GM18519 (cell line): ENCODE results near the gene RELL1.

Experiments used
- ATAC-seq: cut with Tn5 transposase; IDR thresholded peaks from one replicate; pipeline ENCODE4 v1.9.1; 2021; ENCODE audit warnings: mild to moderate bottlenecking, moderate library complexity; ENCODE audit not compliant: unreplicated experiment, low FRiP score

RELL1 gene

DNA sequence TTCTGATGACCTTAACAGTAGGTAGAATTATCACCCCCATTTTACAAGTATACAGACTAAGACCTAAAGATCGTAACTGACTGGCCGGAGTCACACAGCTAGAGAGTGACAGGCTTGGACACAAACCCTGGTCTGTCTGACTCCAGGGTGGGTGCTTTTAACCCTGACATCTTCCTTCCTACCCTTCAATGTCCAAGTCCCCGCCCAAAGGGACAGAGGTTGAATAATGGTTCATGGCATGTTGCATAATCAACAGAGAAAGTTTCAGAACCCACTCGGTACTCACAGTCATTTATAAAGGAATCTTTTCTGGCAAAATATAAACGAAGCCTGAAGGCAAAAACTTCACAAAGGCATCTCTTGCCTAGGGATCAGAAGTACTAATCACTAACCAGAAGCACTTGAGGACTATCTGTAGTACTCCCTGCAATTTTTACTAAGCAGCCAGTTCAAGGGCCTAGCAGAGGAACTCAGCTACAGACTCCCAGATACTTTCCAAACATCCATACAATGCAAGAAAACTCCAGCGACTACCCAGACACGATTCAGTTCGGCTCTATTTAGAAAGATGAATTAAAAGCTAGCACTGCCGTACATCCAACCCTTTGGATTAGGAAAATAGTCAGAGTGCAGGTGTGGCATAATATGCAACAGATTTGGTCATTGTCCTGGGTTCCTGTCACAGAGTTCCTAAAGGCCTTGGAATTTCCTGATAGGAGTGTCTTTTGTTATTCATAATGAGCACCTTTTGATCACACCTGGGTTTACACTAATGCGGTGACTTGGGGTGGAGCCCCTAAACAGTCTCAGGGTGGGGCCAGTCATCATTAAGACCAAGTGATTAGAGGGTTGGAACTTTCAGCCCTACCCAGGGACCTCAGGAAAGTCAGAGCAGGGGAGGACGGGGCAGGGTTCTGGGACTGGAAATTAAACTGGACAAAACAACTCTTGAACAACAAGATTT, 44.0 kb downstream of the RELL1 start:
- no peak for ATAC-seq

DNA sequence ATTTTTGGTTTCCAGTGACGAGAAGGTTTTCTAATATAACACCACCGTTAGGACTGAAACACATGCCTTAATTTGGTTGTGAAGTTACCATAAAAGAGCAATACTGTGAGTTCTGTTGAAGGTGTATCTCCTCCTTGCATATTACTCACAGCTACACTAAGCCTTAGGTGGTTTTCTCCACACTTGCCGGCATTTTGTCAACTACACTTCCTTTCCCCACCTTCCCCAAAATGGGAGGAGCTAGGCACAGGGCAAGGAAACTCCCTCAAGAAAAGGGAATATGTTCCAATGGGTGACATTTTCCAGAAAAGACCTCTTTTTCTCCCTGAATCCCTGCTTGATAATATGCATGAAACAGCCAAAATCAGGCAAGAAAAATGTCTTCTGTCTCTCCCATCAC, 44.8 kb downstream of the RELL1 start:
- no peak for ATAC-seq

DNA sequence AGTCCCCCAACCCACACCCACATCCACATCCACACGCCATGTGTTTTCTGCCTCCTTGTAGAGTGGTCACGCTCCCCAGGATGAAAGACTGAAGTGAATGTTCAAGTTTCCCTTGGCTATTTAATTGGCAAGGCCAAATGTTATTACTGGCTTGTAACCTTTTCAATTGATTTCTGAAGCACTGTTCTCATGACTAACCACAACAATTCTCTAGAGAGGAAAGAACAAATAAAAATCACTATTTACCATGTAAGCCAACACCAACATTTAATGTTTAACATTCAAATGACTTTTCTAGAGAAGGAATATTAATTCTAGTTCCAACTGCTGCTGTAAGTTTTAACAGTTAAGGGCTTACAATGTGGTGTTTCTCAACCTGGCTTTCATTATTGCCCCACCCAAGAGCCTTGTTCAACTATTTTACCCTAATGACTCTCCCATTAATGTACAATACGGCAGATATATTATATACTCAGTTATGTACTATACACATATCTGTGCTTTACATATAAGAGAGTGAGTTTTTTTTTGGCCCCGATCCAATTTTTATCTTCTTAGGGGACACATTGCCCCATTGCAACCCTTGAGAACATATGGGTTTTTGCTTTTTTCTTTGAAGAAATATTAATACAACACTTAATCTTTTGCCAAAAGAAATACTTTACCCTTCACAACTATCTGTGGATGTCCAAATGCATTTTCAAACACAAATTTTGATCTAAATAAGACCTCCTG, 46.5 kb downstream of the RELL1 start:
- no peak for ATAC-seq

DNA sequence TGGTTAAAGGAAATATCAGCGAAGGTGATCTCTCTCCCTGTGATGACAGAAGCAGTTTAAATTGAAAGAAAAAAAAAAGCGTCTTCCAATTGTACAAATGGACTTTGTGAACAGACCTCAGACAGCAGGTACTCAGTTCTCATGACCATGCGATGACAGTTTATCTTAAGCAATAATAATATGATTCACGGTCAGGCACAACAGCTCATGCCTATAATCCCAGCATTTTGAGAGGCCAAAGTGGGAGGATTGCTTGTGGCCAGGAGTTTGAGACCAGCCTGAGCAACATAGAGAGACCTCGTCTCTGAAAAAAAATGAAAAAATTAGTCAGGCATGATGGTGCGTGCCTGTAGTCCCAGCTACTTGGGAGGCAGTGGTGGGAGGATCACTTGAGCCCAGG, 51.0 kb downstream of the RELL1 start:
- ATAC-seq = no peak

DNA sequence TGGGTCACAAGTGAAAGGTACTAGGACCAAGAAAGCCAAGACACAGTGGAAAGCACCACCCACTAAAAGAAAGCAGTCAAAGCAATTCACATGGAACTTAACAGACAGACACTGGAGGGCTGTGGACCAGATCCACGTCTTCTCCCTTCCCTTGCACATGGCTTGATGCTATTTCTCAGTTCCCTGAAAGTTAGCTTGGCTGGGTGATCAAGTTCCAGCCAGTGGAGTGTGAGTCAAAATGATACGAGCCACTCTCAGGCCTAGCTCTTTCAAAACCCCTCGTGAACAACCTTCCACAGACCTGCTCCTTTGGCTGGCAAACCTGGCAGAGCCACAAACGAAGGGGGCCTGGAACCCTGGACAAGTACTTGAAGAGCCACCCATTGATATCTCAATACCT, 52.0 kb downstream of the RELL1 start:
- ATAC-seq = no peak

DNA sequence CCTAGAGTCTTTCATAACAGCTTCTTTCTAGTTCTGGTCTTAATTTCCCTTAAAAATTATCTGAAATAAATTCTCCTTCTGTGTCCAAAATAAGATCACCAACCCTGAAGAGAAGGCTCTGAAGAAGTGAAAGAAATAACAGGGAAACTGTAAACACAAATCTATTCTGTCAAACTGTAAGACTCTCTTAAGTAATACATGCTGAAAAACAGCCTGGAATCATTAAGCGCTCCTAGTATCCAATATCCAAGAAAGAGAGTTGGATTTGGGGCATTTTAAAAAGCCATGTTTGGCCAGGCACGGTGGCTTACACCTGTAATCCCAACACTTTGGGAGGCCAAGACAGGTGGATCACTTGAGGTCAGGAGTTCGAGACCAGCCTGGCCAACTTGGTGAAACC, 53.3 kb downstream of the RELL1 start:
- no peak for ATAC-seq

DNA sequence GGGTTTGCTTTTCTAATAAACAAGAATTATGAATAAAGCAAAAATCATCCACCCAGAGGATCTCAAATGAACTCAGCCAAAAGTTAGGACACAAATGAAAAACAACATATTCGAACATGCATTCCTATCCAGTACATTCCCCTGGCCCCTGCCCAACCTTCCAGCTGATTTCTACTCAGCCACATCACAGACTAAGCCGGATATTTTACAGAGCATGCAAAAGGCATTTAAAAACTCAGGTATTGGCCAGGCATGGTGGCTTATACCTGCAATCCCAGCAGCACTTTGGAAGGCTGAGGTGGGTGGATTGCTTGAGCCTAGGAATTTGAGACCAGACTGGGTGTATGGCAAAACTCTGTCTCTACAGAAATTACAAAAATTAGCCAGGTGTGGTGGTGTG, 54.6 kb downstream of the RELL1 start:
- no peak for ATAC-seq

DNA sequence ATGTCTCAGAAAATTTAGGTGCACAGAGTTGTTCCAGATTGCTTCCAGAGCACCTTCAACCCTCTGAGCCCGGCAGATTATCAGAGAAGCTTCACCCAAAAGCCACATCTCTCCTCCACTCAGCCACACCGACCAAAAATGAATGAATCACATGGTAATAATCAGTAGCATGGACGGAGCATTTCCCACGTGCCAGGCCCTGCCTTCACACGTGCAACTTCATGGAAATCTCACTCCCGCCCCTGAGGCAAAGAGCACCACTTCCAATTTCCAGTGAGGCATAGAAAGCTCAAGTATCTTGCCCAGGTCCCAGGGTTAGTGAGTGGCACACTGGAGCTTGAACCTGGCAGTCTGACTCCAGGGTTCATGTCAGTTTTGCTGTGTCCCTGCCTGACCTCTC, 56.5 kb downstream of the RELL1 start:
- ATAC-seq = no peak

DNA sequence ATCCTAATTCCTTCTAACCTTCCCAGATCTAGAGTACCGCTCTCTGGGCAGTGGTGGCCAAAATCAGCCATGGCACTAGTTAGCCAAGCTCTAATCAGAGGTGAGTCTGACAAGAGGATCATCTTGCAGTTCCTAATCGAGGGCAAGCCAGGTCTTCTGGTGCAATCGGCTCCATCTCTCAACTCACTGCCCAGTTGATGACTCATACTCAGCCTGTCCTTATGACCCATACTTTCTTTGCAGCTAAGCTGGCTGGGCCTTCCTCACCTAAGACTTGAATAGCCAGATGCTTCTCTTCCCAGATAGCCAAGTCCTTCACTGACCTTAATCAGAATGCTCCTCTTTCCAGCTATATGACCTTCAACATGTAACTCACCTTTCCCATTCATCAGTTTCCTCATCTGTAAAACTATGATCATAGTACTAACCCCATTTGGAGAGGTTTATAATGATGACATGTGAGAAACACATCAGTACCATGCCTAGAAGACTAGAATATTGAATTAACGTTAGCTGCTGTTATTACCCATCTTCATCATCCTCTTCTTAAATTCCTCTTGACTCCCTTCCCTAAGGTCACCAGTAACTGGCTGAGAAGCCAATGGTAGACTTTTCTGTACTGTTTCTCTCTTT, 57.1 kb downstream of the RELL1 start:
- ATAC-seq = no peak

DNA sequence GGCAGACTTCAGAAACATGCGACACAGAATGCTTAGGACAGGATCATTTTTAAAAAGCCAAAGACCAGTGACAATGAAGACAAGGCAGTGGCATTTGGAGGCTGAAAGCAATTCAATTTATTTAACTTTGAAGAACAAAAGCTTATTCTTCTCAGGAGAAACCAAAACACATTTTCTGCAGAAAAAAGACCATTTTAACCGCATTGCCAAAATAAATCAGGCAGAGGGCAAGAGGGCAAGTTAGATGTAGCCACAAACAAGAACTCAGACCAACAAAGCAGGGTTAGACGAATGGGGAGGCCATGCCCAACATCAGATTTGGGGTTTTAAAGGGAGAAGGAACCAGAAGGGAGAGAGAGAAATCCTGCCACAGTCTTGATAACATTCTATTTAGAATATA, 58.9 kb downstream of the RELL1 start:
- ATAC-seq = no peak

DNA sequence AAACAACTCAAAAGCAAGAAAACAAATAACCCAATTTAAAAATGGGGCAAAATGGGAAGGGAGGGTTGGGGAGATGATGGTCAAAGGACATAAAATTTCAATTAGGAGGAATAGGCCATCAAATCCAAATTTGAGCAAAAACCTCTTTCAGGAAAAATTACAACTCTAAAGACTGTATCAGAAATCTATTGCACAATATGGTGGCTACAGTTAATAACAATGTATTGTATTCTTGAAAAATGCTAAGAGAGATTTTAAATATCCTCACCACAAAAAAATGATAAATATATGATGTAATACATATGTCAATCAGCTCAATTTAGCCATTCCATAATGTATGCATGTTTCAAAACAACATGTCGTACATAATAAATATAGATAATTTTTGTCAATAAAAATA, 60.7 kb downstream of the RELL1 start:
- no peak for ATAC-seq

DNA sequence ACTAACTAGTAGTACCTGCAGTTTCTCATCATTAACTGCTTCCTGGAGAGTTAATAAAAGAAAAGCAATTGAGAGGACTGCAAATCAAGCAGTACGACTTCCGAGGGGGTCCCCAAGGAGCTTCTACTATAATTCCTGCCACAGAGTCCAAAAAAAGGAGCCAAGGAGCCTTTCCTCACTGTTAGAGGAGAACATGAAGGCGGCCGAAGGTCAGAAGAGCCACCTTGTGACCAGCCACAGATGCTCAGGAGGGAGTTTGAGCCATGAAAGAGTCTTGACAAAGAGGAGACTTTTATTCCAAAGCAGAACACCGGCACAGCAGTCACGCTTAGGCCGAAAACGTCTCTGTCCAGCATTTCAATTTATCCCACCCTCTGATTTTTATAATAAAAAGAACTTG, 62.2 kb downstream of the RELL1 start:
- no peak for ATAC-seq

DNA sequence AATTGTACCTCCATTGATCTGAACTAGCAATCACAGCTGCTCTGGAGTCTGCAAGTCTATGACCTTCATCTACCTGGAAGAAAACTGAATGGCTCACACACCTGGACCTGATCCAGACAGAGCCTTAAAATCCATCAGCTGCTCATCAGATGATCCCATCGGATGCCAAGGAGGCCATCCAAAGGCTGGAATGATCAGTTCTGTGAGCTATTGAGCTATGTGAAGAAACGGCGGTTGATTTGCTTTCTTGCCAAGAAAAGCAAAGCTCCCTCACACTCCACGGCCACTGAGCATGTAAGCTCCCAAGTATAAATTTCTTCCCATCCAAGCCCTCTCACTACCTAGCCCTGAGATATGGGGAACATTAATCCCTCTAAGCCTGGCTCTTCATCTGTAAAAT, 63.1 kb downstream of the RELL1 start:
- no peak for ATAC-seq

DNA sequence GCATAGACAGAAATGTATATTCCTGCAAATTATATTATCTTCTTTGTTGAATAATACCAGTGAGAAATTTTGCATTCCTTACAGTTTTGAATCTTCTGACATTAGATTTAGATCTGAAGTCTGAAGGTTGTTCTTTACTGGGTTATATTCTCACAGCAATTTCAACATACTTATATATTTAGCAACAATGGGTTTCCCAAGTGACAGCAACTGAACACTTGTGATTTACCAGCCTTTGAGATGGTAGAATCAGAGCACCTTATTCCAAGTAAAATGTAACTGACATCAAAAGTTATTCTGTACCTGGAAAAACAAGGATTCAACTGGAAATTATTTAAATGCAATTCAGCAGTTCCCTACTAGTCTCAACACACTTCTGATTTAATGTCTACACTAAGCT, 66.0 kb downstream of the RELL1 start:
- ATAC-seq = no peak

DNA sequence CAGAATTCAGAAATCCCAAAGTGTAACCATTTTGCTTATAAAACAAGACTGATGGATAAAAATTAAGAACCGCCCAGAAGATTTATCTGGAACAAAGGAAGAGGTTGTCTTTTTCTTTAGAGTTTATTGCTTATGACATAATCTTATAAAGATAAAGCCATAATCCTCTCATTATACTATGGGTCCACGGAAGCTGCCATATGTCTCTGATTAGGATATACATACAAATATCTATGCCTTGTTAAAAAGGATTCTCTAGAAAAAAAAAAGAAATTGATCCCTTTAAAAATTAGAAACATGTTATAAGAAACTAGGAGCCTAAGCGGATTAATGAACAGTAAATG, 70.5 kb downstream of the RELL1 start:
- ATAC-seq = no peak

DNA sequence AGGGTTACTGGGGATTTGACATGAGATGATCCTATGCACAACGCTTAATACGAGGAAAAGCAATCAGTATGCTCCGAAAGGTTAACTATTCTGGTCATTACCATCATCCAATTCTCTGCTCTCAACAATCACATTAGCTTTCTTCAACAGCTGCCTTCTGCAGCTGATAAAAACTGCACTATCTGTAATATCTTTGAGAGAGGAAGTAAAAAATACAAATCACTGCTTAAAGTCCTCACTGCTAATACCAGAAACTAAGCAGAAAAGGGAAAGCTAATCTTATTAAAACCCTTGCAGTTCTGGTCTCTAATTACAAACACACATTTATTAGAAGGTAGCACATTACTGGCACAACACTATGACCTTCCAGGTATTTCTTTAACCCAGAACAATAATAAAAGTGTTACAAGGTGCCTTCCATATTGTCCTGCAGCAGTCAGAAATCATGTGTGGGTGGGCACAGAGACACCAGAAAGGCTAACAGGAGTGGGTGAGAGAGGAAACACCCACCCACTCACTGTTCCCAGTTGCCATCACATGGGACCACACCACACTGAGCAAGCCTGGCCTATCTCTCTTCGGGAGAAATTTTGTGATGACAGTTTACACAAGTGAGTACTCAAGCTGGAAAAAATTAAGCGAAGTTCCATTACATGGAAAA, 71.0 kb downstream of the RELL1 start:
- ATAC-seq = no peak

DNA sequence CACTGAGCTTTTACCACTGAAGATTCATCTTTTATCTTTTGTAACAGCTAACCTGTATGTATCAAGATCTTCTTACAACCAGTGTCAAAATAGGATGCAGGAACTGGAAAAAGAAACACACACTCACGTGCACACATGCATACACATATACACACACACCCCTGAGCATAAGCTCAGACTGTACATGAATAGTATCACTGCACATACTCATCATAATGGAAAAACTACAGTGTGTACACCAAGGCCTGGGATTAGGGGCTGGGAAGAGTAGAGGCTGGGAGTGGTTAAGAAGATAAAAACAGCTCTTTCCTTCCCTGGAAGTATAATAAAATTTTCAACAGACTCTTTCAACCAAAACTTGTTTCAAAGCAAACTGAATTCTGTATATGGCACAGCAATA, 73.4 kb downstream of the RELL1 start:
- no peak for ATAC-seq

DNA sequence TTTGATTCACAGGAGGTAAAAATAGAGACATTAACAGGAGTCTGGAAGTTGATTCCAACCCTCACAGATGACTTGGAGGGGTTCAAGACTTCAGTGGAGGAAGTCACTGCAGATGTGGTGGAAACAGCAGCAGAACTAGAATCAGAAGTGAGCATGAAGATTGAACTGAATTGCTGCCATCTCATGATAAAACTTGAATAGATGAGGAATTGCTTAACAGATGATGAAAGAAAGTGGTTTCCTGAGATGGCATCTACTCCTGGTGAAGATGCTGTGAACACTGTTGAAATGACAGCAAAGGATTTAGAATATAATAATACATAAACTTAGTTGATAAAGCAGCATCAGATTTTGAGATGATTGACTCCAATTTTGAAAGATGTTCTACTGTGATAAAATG, 76.5 kb downstream of the RELL1 start:
- no peak for ATAC-seq

DNA sequence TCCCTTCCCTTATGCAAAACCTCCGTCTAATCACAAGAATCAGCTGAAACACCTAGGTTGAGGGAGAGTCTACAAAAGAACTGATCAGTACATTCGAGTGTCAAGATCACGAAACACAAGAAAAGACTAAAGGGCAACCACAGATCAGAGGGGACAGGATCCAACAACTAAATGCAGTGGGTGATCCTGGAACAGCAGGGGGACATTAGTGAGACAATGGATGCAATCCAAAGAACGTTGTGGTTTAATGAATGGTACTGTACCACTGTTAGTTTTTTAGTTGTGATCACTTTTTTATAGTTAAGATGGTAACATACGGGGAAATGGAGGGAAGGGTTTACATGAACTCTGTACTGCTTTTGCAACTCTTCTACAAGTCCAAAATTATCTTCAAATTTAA, 79.2 kb downstream of the RELL1 start:
- no peak for ATAC-seq

DNA sequence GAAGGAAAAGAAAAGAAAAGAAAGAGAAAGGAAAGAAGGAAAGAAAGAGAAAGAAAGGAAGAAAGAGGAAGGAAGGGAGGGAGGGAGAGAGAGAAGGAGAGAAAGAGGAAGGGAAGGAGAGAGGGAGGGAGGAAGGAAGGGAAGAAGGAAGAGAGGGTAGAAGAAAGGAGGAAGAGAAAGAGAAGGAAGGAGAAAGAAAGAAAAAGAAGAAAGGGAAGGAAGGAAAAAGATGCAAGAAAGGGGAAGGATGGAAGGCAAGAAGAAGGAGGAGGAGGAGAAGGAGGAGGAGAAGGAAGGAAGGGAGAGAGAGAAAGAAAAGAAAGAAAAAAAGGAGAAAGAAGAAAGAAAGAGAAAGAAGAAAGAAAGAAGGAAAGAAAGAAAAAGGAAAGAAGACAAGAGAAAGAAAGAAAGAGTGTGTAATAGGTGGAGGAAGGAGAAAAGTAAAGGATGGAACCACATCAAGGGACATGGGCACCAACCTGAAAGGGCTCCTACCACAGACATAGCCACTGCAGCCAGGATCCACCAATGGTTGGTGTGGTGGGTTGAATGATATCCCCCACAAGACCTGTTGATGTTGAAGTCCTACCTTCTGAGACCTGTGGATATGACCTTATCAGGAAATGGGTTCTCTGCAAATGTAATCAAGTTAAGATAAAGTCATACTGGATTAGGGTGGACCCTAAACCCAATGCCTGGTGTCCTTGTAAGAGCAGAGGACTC, 80.2 kb downstream of the RELL1 start:
- no peak for ATAC-seq
